HG03103 (cell line): ENCODE data around the gene PHETA1.
A peak's percentile ranks its signal among the peaks of the same experiment; 100 is the strongest.
"Not testable (repeated sequence)": the region's sequence is repeated elsewhere in the genome, so short reads cannot be mapped to it uniquely, and the experiment has no call there.

Experiments used
- ATAC-seq: cut with Tn5 transposase; IDR thresholded peaks from one replicate; pipeline ENCODE4 v1.9.1; 2021; ENCODE audit warnings: low read depth; ENCODE audit not compliant: unreplicated experiment

PHETA1 gene

GRCh38 chr12:111377440-111377839 lies 8.5 kb upstream of the PHETA1 start:
- no peak for ATAC-seq

- not testable (repeated sequence) for ATAC-seq
These were observed 4.3 kb upstream of the PHETA1 start for GRCh38 chr12:111373231-111373630.

GRCh38 chr12:111369496-111370220 lies 763 bp upstream of the PHETA1 start:
- ATAC-seq, result no peak

GRCh38 chr12:111368291-111368787 lies 556 bp downstream of the PHETA1 start:
- peak; percentile 16 for ATAC-seq

GRCh38 chr12:111367661-111368221 lies 1.2 kb downstream of the PHETA1 start:
- ATAC-seq, result no peak

GRCh38 chr12:111366583-111366982 lies 2.3 kb downstream of the PHETA1 start:
- ATAC-seq, result no peak

- ATAC-seq, result no peak
These were observed 2.8 kb downstream of the PHETA1 start for GRCh38 chr12:111366075-111366474.

- ATAC-seq, result no peak
These were observed 5.3 kb downstream of the PHETA1 start for GRCh38 chr12:111363578-111363977.

- no peak for ATAC-seq
These were observed 6.0 kb downstream of the PHETA1 start for GRCh38 chr12:111362687-111363475.

- ATAC-seq, result no peak
These were observed 6.9 kb downstream of the PHETA1 start for GRCh38 chr12:111361717-111362576.

GRCh38 chr12:111361073-111361716 lies 7.7 kb downstream of the PHETA1 start:
- no peak for ATAC-seq

GRCh38 chr12:111360325-111360930 lies 8.5 kb downstream of the PHETA1 start:
- no peak for ATAC-seq

- ATAC-seq, result no peak
These were observed 9.0 kb downstream of the PHETA1 start for GRCh38 chr12:111359914-111360276.

- ATAC-seq, result no peak
These were observed 9.5 kb downstream of the PHETA1 start for GRCh38 chr12:111359231-111359913.

- no peak for ATAC-seq
These were observed 13.5 kb downstream of the PHETA1 start for GRCh38 chr12:111355201-111355925.

GRCh38 chr12:111354511-111354910 lies 14.4 kb downstream of the PHETA1 start:
- no peak for ATAC-seq

- ATAC-seq, result no peak
These were observed 15.1 kb downstream of the PHETA1 start for GRCh38 chr12:111353603-111354295.

GRCh38 chr12:111353026-111353425 lies 15.9 kb downstream of the PHETA1 start:
- no peak for ATAC-seq
